Mammary epithelial cell (primary cell): ENCODE results near the gene IL26.

Source experiments
- CTCF ChIP-seq, 2 donors: IDR thresholded peaks in 1 of 2; conservative IDR thresholded peaks in 1 of 2; 2 replicates each; pipeline ENCODE4 v1.5.1; 2011 to 2012; ENCODE audit warnings: inconsistent platforms in 2 of 2, low read length in 2 of 2, mild to moderate bottlenecking in 2 of 2, control low read depth in 1 of 2, low read depth in 1 of 2; ENCODE audit not compliant: insufficient read depth in 1 of 2; ENCODE audit errors: extremely low read depth in 1 of 2
- EZH2 ChIP-seq: IDR thresholded peaks from 2 replicates; pipeline ENCODE4 v1.6.1; 2012; ENCODE audit warnings: low read length, inconsistent platforms, borderline replicate concordance

- TF ChIP-seq CTCF (conservative IDR thresholded peaks at IDR 0.05 in 1 of 2, IDR thresholded peaks at IDR 0.05 in 1 of 2; ENCODE audit: extremely low read depth in 1 of 2, insufficient read depth in 1 of 2, low read depth in 1 of 2, low read length in 2 of 2): no peak
- no peak for TF ChIP-seq EZH2
Measured at GRCh38 chr12:68222326-68222725, 3.3 kb downstream of the IL26 start.
